Measurements from ENCODE around the gene ACBD6.

- TF ChIP-seq, protein P1, sequence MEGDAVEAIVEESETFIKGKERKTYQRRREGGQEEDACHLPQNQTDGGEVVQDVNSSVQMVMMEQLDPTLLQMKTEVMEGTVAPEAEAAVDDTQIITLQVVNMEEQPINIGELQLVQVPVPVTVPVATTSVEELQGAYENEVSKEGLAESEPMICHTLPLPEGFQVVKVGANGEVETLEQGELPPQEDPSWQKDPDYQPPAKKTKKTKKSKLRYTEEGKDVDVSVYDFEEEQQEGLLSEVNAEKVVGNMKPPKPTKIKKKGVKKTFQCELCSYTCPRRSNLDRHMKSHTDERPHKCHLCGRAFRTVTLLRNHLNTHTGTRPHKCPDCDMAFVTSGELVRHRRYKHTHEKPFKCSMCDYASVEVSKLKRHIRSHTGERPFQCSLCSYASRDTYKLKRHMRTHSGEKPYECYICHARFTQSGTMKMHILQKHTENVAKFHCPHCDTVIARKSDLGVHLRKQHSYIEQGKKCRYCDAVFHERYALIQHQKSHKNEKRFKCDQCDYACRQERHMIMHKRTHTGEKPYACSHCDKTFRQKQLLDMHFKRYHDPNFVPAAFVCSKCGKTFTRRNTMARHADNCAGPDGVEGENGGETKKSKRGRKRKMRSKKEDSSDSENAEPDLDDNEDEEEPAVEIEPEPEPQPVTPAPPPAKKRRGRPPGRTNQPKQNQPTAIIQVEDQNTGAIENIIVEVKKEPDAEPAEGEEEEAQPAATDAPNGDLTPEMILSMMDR (IDR thresholded peaks at IDR 0.05; ENCODE audit: low read depth, low read length, poor library complexity, severe bottlenecking) = no peak
- TF ChIP-seq EZH2phosphoT487 (IDR thresholded peaks at IDR 0.05; ENCODE audit: borderline replicate concordance, low read length) = no peak
Measured at GRCh38 chr1:180468311-180468710, 34.1 kb downstream of the ACBD6 start.

Measured in DOHH2 (cell line).